ENCODE data around the gene PXYLP1. TPM values are rescaled to one million over a fixed set of nuclear protein-coding genes. Genes with fewer than 3 reads are reported as not detected.
"Not testable (repeated sequence)": the region's sequence is repeated elsewhere in the genome, so short reads cannot be mapped to it uniquely, and the experiment has no call there.

The PXYLP1 gene
- total and polyA plus RNA-seq, 2 donors, result 41.5 to 49.0 TPM

GRCh38 chr3:141288336-141288990 is 56.8 kb downstream of the PXYLP1 start:
- H3K4me1 ChIP-seq (ENCODE audit: control insufficient read depth in 2 of 2, insufficient read depth in 2 of 2, low read length in 2 of 2), result no peaks in the 10 kb centered on the region
- no peak overlapping the region for H3K27ac ChIP-seq (ENCODE audit: low read depth in 1 of 2, low read length in 1 of 2)
- H3K9me3 ChIP-seq (ENCODE audit: control insufficient read depth in 2 of 2, insufficient read depth in 1 of 2, low read length in 1 of 2), result no peaks in the 10 kb centered on the region
- peaks cover 68 to 76% of the 10 kb centered on the region in 2 donors for H3K36me3 ChIP-seq (ENCODE audit: control insufficient read depth in 2 of 2, insufficient read depth in 2 of 2, low read length in 1 of 2)
- H3K27me3 ChIP-seq (ENCODE audit: control insufficient read depth in 2 of 2, insufficient read depth in 1 of 2, low read length in 1 of 2), result no peaks in the 10 kb centered on the region
- no peak for DNase-seq (ENCODE audit: low read depth in 6 of 9, low spot score in 9 of 9)
- no peak overlapping the region for H3K4me3 ChIP-seq (ENCODE audit: low read length in 2 of 2)
- WGBS, result 96% methylated on average over 7 of the region's 7 CpGs

DNA sequence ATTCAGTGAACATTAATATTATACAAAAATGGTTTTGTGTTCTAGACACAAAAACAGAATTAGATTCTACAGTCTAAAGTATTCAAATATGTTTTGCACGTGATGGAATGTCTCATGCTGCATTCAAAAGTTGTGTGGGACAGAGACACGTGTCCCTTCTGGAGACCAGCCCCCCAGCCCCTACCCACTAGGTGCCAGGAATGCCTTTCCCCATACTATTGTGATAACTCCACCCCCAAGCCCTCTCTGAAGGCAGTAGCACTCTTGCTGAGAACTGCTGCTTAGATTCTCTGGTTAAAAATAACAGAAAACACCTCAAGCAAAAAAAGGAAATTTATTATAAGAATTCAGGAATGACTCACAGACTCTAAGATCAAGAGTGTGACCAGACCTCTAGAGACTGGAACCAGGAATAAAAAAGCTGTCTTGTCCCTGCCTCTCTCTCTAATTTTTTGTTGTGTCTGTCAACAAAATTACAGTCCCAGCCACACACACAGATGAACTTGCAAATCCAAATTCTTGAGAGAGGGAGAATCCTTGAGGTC is 57.7 kb downstream of the PXYLP1 start:
- Histone ChIP-seq H3K27ac (ENCODE audit: low read depth in 1 of 2, low read length in 1 of 2) (no peak overlapping the region), H3K36me3 (ENCODE audit: control insufficient read depth in 2 of 2, insufficient read depth in 2 of 2, low read length in 1 of 2) (peaks cover 70 to 73% of the 10 kb centered on the region in 2 donors), H3K4me1 (ENCODE audit: control insufficient read depth in 2 of 2, insufficient read depth in 2 of 2, low read length in 2 of 2) (no peaks in the 10 kb centered on the region), H3K4me3 (ENCODE audit: low read length in 2 of 2) (no peak overlapping the region), H3K27me3 (ENCODE audit: control insufficient read depth in 2 of 2, insufficient read depth in 1 of 2, low read length in 1 of 2) (no peaks in the 10 kb centered on the region), H3K9me3 (ENCODE audit: control insufficient read depth in 2 of 2, insufficient read depth in 1 of 2, low read length in 1 of 2) (no peaks in the 10 kb centered on the region)
- 93% methylated on average over 2 of the region's 2 CpGs for WGBS
- no peak for DNase-seq (ENCODE audit: low read depth in 6 of 9, low spot score in 9 of 9)

DNA sequence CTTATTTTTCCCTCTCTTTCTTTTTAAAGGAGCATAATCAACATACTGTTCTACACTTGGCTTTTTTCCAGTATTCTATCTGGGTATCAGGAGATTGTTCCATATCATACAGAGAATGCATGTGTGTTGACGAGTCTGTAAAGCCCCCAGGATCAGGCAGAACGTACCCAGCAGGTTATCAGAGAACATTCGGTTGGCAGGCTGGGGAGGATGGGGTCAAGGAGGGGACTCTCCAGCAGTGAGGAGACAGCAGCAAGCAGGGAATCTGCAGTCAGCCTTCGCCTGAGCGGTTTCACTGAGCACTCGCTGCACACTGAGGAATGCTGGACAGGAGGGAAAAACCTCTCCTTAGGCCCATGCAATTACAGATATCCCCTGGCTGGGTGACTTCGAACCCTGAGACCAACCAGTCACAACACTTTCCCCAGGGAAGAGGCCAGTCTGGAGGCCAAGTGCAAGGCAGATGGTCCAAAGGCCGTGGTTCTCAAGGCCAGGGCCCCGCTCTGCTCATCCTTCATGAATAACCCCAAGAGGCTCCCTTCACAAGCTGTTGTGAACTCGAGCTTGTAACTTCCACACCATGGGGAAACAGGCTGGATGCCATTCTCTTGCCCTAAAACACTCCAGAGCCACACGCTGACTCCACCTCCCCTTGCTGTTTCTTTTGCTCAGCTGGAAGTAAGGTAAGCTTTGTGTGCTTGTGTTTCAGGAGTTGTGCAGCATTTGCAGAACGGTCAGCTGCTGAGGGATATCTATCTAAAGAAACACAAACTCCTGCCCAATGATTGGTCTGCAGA is 60.1 kb downstream of the PXYLP1 start:
- Histone ChIP-seq H3K36me3 (ENCODE audit: control insufficient read depth in 2 of 2, insufficient read depth in 2 of 2, low read length in 1 of 2) (peaks cover 58 to 60% of the 10 kb centered on the region in 2 donors), H3K27ac (ENCODE audit: low read depth in 1 of 2, low read length in 1 of 2) (no peak overlapping the region), H3K4me1 (ENCODE audit: control insufficient read depth in 2 of 2, insufficient read depth in 2 of 2, low read length in 2 of 2) (no peaks in the 10 kb centered on the region), H3K27me3 (ENCODE audit: control insufficient read depth in 2 of 2, insufficient read depth in 1 of 2, low read length in 1 of 2) (no peaks in the 10 kb centered on the region), H3K4me3 (ENCODE audit: low read length in 2 of 2) (no peak overlapping the region), H3K9me3 (ENCODE audit: control insufficient read depth in 2 of 2, insufficient read depth in 1 of 2, low read length in 1 of 2) (no peaks in the 10 kb centered on the region)
- whole genome bisulfite sequencing, result 97% methylated on average over 12 of the region's 12 CpGs
- DNase-seq (ENCODE audit: low read depth in 6 of 9, low spot score in 9 of 9), result no peak

GRCh38 chr3:141292356-141293058 is 60.9 kb downstream of the PXYLP1 start:
- no peaks in the 10 kb centered on the region for H3K9me3 ChIP-seq (ENCODE audit: control insufficient read depth in 2 of 2, insufficient read depth in 1 of 2, low read length in 1 of 2)
- H3K36me3 ChIP-seq (ENCODE audit: control insufficient read depth in 2 of 2, insufficient read depth in 2 of 2, low read length in 1 of 2), result peaks cover 53% of the 10 kb centered on the region in 2 donors
- no peak overlapping the region for H3K27ac ChIP-seq (ENCODE audit: low read depth in 1 of 2, low read length in 1 of 2)
- 95% methylated on average over 19 of the region's 19 CpGs for WGBS
- no peaks in the 10 kb centered on the region for H3K27me3 ChIP-seq (ENCODE audit: control insufficient read depth in 2 of 2, insufficient read depth in 1 of 2, low read length in 1 of 2)
- no peak overlapping the region for H3K4me3 ChIP-seq (ENCODE audit: low read length in 2 of 2)
- H3K4me1 ChIP-seq (ENCODE audit: control insufficient read depth in 2 of 2, insufficient read depth in 2 of 2, low read length in 2 of 2), result no peaks in the 10 kb centered on the region
- no peak for DNase-seq (ENCODE audit: low read depth in 6 of 9, low spot score in 9 of 9)

DNA sequence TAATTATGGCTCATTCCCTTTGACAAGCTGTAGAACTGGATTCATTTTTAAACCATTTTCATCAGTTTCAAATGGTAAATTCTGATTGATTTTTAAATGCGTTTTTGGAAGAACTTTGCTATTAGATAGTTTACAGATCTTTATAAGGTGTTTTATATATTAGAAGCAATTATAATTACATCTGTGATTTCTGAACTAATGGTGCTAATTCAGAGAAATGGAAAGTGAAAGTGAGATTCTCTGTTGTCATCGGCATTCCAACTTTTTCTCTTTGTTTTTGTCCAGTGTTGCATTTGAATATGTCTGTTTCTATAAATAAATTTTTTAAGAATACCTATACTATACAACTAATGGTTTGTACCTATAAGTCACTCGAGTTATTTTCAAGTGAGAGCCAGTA is 62.7 kb downstream of the PXYLP1 start:
- DNase-seq (ENCODE audit: low read depth in 6 of 9, low spot score in 9 of 9), result no peak
- H3K36me3 ChIP-seq (ENCODE audit: control insufficient read depth in 2 of 2, insufficient read depth in 2 of 2, low read length in 1 of 2), result peaks cover 39 to 42% of the 10 kb centered on the region in 2 donors
- no peaks in the 10 kb centered on the region for H3K9me3 ChIP-seq (ENCODE audit: control insufficient read depth in 2 of 2, insufficient read depth in 1 of 2, low read length in 1 of 2)
- H3K27me3 ChIP-seq (ENCODE audit: control insufficient read depth in 2 of 2, insufficient read depth in 1 of 2, low read length in 1 of 2), result no peaks in the 10 kb centered on the region
- H3K4me3 ChIP-seq (ENCODE audit: low read length in 2 of 2), result no peak overlapping the region
- H3K27ac ChIP-seq (ENCODE audit: low read depth in 1 of 2, low read length in 1 of 2), result no peak overlapping the region
- 44% methylated on average over 3 of the region's 3 CpGs for WGBS
- no peaks in the 10 kb centered on the region for H3K4me1 ChIP-seq (ENCODE audit: control insufficient read depth in 2 of 2, insufficient read depth in 2 of 2, low read length in 2 of 2)

- no peak for DNase-seq (ENCODE audit: low read depth in 6 of 9, low spot score in 9 of 9)
- no peaks in the 10 kb centered on the region for H3K27me3 ChIP-seq (ENCODE audit: control insufficient read depth in 2 of 2, insufficient read depth in 1 of 2, low read length in 1 of 2)
- 82% methylated on average over 2 of the region's 2 CpGs for WGBS
- H3K4me3 ChIP-seq (ENCODE audit: low read length in 2 of 2), result no peak overlapping the region
- no peak overlapping the region for H3K27ac ChIP-seq (ENCODE audit: low read depth in 1 of 2, low read length in 1 of 2)
- H3K36me3 ChIP-seq (ENCODE audit: control insufficient read depth in 2 of 2, insufficient read depth in 2 of 2, low read length in 1 of 2), result peaks cover 36% of the 10 kb centered on the region in 2 donors
- no peaks in the 10 kb centered on the region for H3K4me1 ChIP-seq (ENCODE audit: control insufficient read depth in 2 of 2, insufficient read depth in 2 of 2, low read length in 2 of 2)
- H3K9me3 ChIP-seq (ENCODE audit: control insufficient read depth in 2 of 2, insufficient read depth in 1 of 2, low read length in 1 of 2), result no peaks in the 10 kb centered on the region
Observed at GRCh38 chr3:141294848-141295247, 63.2 kb downstream of the PXYLP1 start.

- 28% methylated on average over 7 of the region's 7 CpGs for WGBS
- not testable (repeated sequence) for H3K9me3 ChIP-seq (ENCODE audit: control insufficient read depth in 2 of 2, insufficient read depth in 1 of 2, low read length in 1 of 2); H3K27me3 ChIP-seq (ENCODE audit: control insufficient read depth in 2 of 2, insufficient read depth in 1 of 2, low read length in 1 of 2); DNase-seq (ENCODE audit: low read depth in 6 of 9, low spot score in 9 of 9); H3K4me3 ChIP-seq (ENCODE audit: low read length in 2 of 2); H3K36me3 ChIP-seq (ENCODE audit: control insufficient read depth in 2 of 2, insufficient read depth in 2 of 2, low read length in 1 of 2)
- Histone ChIP-seq H3K4me1 (ENCODE audit: control insufficient read depth in 2 of 2, insufficient read depth in 2 of 2, low read length in 2 of 2) (peaks cover 5 to 17% of the 10 kb centered on the region in 2 donors), H3K27ac (ENCODE audit: low read depth in 1 of 2, low read length in 1 of 2) (peak overlapping the region in 1 of 2 donors; percentile 42)
Observed at GRCh38 chr3:141300426-141300825, 68.8 kb downstream of the PXYLP1 start.

DNA sequence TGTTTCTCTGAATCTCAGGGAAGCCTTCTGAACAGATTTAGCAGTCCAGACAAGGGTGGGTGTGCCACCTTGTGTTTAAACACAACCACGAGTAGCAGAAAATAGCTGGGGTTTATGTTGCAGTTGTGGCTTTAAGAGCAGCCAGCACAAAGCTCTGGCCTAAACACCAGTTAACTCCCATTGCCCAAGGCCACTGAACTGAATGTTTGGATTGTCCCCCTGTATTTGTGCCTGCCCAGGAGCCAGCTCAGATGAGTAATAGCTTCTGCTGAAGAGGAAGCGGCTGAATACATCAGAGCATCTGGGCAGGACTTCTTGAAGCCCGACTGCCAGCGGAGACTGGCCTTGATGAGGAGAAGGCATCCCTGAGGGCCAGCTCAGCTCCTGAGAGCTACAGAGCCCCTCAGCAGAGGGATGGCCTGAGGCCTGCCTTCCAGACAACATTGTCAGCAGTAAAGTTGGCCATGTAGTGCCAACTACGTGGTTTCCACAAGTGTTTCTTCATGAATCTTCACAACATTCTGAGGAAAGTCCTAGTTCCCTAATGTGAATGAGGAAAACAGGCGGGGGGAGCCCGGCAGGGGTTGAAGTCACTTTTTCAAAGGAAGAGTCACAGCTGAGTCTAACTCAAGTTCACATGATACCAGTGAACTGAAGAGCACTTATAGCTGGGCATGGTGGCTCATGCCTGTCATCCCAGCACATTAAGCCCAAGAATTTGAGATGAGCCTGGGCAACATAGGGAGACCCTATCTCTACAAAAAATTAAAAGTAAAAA is 70.9 kb downstream of the PXYLP1 start:
- 82% methylated on average over 7 of the region's 7 CpGs for WGBS
- Histone ChIP-seq H3K27ac (ENCODE audit: low read depth in 1 of 2, low read length in 1 of 2) (peak overlapping the region; percentile 25 to 37), H3K36me3 (ENCODE audit: control insufficient read depth in 2 of 2, insufficient read depth in 2 of 2, low read length in 1 of 2) (no peaks in the 10 kb centered on the region), H3K4me3 (ENCODE audit: low read length in 2 of 2) (no peak overlapping the region), H3K4me1 (ENCODE audit: control insufficient read depth in 2 of 2, insufficient read depth in 2 of 2, low read length in 2 of 2) (peaks cover 11 to 37% of the 10 kb centered on the region in 2 donors), H3K9me3 (ENCODE audit: control insufficient read depth in 2 of 2, insufficient read depth in 1 of 2, low read length in 1 of 2) (peaks cover 0 to 8% of the 10 kb centered on the region in 2 donors), H3K27me3 (ENCODE audit: control insufficient read depth in 2 of 2, insufficient read depth in 1 of 2, low read length in 1 of 2) (no peaks in the 10 kb centered on the region)
- DNase-seq (ENCODE audit: low read depth in 6 of 9, low spot score in 9 of 9), result peak in 1 of 9 donors; percentile 34

All from thymus (tissue), 11 donors.